Activated CD8-positive, alpha-beta memory T cell treated with anti-CD3 and anti-CD28 coated beads, Interleukin-2, amount 50 U/mL, for 48 hours (primary cell): ENCODE results near the gene TEAD1.

ENCODE experiments used
- DNase-seq: peaks from one replicate; pipeline ENCODE4 v3.0.0-alpha.2; 2020

The TEAD1 gene

GRCh38 chr11:12793065-12793464 lies 118.8 kb downstream of the TEAD1 start:
- no peak for DNase-seq

- DNase-seq, result no peak
Observed at GRCh38 chr11:12793506-12793905, 119.3 kb downstream of the TEAD1 start.

GRCh38 chr11:12794576-12795230 lies 120.5 kb downstream of the TEAD1 start:
- DNase-seq, result no peak

GRCh38 chr11:12797996-12798395 lies 123.8 kb downstream of the TEAD1 start:
- no peak for DNase-seq

GRCh38 chr11:12798609-12799011 lies 124.4 kb downstream of the TEAD1 start:
- no peak for DNase-seq

- DNase-seq, result no peak
Observed at GRCh38 chr11:12799334-12799835, 125.2 kb downstream of the TEAD1 start.

GRCh38 chr11:12800032-12800671 lies 125.9 kb downstream of the TEAD1 start:
- DNase-seq, result no peak

- no peak for DNase-seq
Observed at GRCh38 chr11:12800871-12801270, 126.7 kb downstream of the TEAD1 start.

GRCh38 chr11:12801976-12802375 lies 127.8 kb downstream of the TEAD1 start:
- DNase-seq, result no peak

GRCh38 chr11:12802418-12803085 lies 128.3 kb downstream of the TEAD1 start:
- DNase-seq, result no peak

GRCh38 chr11:12803086-12803826 lies 129.0 kb downstream of the TEAD1 start:
- no peak for DNase-seq

GRCh38 chr11:12806113-12806512 lies 131.9 kb downstream of the TEAD1 start:
- no peak for DNase-seq

- DNase-seq, result no peak
Observed at GRCh38 chr11:12807621-12808020, 133.4 kb downstream of the TEAD1 start.

- no peak for DNase-seq
Observed at GRCh38 chr11:12808519-12808918, 134.3 kb downstream of the TEAD1 start.

GRCh38 chr11:12809364-12809763 lies 135.1 kb downstream of the TEAD1 start:
- DNase-seq, result no peak

- DNase-seq, result no peak
Observed at GRCh38 chr11:12809864-12810567, 135.8 kb downstream of the TEAD1 start.

- no peak for DNase-seq
Observed at GRCh38 chr11:12810568-12810894, 136.3 kb downstream of the TEAD1 start.

- DNase-seq, result no peak
Observed at GRCh38 chr11:12811861-12812260, 137.6 kb downstream of the TEAD1 start.

GRCh38 chr11:12812849-12813248 lies 138.6 kb downstream of the TEAD1 start:
- no peak for DNase-seq

- DNase-seq, result no peak
Observed at GRCh38 chr11:12813371-12814225, 139.4 kb downstream of the TEAD1 start.

- DNase-seq, result no peak
Observed at GRCh38 chr11:12815129-12815480, 140.9 kb downstream of the TEAD1 start.

GRCh38 chr11:12815931-12816494 lies 141.8 kb downstream of the TEAD1 start:
- no peak for DNase-seq
